NCI-H2107 treated with DMSO at 0.1 percent for 48 hours (cell line): ENCODE data around the gene CAPZA3.
"Not testable (repeated sequence)": the region's sequence is repeated elsewhere in the genome, so short reads cannot be mapped to it uniquely, and the experiment has no call there.

ENCODE experiments used
- DNase-seq: peaks from one replicate; lab custom pipeline; 2025; ENCODE audit not compliant: unreplicated experiment; lab: John Stamatoyannopoulos, UW

Gene CAPZA3

DNA sequence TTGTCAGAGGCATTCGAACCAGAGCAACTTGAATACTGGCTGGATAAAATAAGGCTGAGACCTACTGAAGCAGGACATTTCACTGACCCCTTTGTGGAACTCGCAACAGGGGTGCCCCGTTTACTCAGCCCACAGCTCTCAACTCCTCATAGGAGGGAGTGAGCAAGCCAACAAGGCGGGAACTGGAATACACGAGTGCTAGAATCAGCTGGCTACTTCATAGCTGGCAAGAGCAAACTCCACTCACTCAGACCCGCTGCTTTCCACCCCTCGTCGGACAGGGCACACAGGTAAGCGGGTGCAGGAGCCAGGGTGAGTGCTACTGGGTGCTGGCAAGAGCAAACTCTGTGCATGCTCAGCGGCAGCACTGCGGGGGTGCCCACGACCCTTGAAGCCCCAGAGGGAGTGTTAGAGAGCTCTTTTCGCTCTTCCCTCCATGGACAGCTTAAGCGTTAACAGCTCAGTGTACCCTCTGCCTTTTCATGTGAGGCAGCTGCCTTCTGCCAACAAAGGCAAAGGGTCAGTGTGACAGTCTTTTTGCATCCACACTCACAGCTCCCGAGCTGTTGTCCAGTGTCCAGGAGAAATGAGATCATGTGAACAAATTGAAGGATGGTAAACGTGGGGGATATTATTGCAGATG is 15.7 kb downstream of the CAPZA3 start:
- no peak for DNase-seq

DNA sequence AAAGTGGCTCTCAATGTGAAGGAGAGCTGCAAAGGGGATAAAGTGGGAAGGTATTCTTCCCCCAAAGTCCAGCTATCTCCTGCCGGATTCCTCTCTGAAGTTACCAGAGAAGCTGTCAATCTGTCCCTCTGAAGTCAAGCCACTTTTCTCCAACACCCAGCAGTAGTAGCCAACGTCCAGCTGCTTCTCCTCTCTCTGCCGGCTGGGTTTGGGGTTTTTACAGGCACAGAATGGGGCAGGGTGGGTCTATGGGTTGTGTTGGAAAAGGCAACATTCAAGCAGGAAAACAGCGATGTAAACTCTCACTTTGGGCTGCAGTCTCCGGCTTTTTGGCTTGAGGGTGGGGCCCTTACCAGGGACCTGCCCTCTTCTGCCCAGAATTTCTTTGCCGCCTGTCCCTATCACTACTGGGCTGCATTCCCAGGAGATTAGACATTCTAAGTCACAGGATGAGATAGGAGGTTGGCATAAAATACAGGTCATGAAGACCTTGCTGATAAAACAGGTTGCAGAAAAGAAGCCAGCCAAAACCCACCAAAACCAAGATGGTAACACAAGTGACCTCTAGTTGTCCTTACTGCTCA is 16.3 kb downstream of the CAPZA3 start:
- DNase-seq, result no peak

DNA sequence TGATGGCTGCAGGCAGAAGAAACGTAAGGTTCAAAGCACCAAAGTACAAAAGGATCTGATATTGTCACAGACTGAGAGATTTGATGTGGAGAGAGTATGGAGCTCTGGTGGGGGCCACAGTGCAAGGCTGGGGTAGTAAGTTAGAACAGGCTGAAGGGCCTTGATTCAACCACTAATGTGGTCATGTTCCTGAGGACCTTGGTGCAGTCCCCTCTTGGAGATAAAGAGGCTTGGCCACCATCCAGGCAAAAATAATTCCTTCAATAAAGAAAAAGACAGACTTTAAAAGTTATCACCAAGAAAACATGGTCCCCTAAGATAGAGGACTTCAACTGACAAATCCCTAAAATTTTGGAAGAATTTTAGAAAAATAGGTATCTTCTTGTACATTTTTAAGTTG is 17.4 kb downstream of the CAPZA3 start:
- DNase-seq, result no peak

DNA sequence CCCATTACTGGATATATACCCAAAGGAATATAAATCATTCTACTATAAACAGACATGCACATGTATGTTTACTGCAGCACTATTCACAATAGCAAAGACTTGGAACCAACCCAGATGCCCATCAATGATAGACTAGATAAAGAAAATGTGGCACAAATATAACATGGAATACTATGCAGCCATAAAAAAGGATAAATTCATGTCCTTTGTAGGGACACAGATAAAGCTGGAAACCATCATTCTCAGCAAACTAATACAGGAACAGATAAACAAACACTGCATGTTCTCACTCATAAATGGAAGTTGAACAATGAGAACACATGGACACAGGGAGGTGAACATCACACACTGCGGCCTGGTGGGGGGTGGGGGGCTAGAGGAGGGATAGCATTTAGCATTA is 28.6 kb downstream of the CAPZA3 start:
- not testable (repeated sequence) for DNase-seq

DNA sequence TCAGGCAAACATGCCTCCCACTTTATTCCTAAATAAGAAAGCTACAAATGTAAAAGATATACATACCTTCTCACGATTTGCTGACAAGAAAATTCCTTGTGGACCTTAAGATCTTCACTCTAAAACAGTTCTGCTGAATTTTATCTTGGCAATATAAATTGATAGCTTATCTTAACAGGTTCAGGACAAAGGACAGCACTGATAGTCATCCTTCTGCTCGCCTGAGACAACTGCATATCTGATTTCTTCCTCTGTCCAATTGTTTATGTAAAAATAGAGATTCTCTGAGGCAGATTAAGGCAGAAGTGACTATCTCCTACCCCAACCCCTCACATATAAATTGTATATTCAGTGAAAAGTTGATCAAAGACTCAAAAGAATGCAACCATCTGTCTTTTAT is 44.9 kb downstream of the CAPZA3 start:
- DNase-seq, result no peak

DNA sequence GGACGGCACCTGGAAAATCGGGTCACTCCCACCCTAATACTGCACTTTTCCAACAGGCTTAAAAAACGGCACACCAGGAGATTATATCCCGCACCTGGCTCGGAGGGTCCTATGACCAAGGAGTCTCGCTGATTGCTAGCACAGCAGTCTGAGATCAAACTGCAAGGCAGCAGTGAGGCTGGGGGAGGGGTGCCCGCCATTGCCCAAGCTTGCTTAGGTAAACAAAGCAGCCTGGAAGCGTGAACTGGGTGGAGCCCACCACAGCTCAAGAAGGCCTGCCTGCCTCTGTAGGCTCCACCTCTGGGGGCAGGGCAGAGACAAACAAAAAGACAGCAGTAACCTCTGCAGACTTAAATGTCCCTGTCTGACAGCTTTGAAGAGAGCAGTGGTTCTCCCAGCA is 47.5 kb downstream of the CAPZA3 start:
- not testable (repeated sequence) for DNase-seq
